IMR-90 (cell line): ENCODE results near the gene PTCHD4. TPM values are rescaled to one million over a fixed set of nuclear protein-coding genes. Genes with fewer than 3 reads are reported as not detected.

Experiments used
- ATAC-seq: fragments of 200-7000 bp; cut with Tn5 transposase; 2 replicates; pipeline ENCODE4 v1.9.1; 2020; ENCODE audit warnings: low read depth, mild to moderate bottlenecking, moderate library complexity
- BruUV-seq: library from RNA; stranded (reverse); fragments of 400-500 nt; replicated peaks from 2 replicates; lab custom pipeline; 2021; lab: Mats Ljungman, UMichigan
- CTCF ChIA-PET: fragments of 300-600 bp; formaldehyde crosslinking; extraction: SDS; loops from one replicate; lab custom pipeline; 2021; ENCODE audit warnings: antibody characterized with exemption; lab: Yijun Ruan, JAX
- POLR2A ChIA-PET: fragments of 300-600 bp; sonication (Branson Sonifier 250); formaldehyde crosslinking; loops from one replicate; lab custom pipeline; 2022; ENCODE audit warnings: antibody characterized with exemption; ENCODE audit not compliant: unreplicated experiment; lab: Charles Lee
- DNase-seq: peaks from one replicate; pipeline ENCODE4 v3.0.0; 2013
- H2AFZ ChIP-seq: replicated peaks from 2 replicates; pipeline ENCODE3; 2013; ENCODE audit warnings: low read length, mild to moderate bottlenecking; ENCODE audit not compliant: poor library complexity
- H2AK5ac ChIP-seq: 2 replicates; pipeline ENCODE4 v1.6.1; 2013; ENCODE audit warnings: low read depth, low read length, inconsistent platforms
- H2AK9ac ChIP-seq: replicated peaks from 2 replicates; pipeline ENCODE3; 2013; ENCODE audit warnings: mild to moderate bottlenecking, low read depth, low read length, moderate library complexity; ENCODE audit not compliant: poor library complexity
- H2BK120ac ChIP-seq: 2 replicates; pipeline ENCODE4 v1.6.1; 2013; ENCODE audit warnings: low read depth, low read length, inconsistent platforms
- H2BK15ac ChIP-seq: 3 replicates; pipeline ENCODE4 v1.6.1; 2013; ENCODE audit warnings: low read depth, low read length, inconsistent platforms
- H2BK20ac ChIP-seq: 2 replicates; pipeline ENCODE4 v1.6.1; 2013; ENCODE audit warnings: low read depth, mild to moderate bottlenecking, inconsistent platforms, low read length, moderate library complexity
- H2BK5ac ChIP-seq: 2 replicates; pipeline ENCODE4 v1.6.1; 2013; ENCODE audit warnings: mild to moderate bottlenecking, low read depth, low read length, inconsistent platforms; ENCODE audit not compliant: poor library complexity, severe bottlenecking
- H3K14ac ChIP-seq: replicated peaks from 2 replicates; pipeline ENCODE4 v1.6.1; 2013; ENCODE audit warnings: low read depth, low read length, inconsistent platforms
- H3K18ac ChIP-seq: 2 replicates; pipeline ENCODE4 v1.6.1; 2013; ENCODE audit warnings: low read depth, low read length, control low read depth
- H3K23ac ChIP-seq: 2 replicates; pipeline ENCODE4 v1.6.1; 2013; ENCODE audit warnings: low read depth, low read length, inconsistent platforms
- H3K27ac ChIP-seq: 2 replicates; pipeline ENCODE4 v1.5.1; 2013; ENCODE audit warnings: mild to moderate bottlenecking, control low read depth, low read length; ENCODE audit not compliant: insufficient read depth
- H3K27me3 ChIP-seq: 2 replicates; pipeline ENCODE4 v1.6.1; 2013; ENCODE audit warnings: low read length; ENCODE audit not compliant: control insufficient read depth, insufficient read depth
- H3K36me3 ChIP-seq: 2 replicates; pipeline ENCODE4 v1.6.1; 2013; ENCODE audit warnings: low read length, mixed read lengths; ENCODE audit not compliant: control insufficient read depth, insufficient read depth
- H3K4ac ChIP-seq: 2 replicates; pipeline ENCODE4 v1.6.1; 2013; ENCODE audit warnings: low read depth, low read length, inconsistent platforms
- H3K4me1 ChIP-seq: 2 replicates; pipeline ENCODE4 v1.6.1; 2013; ENCODE audit warnings: low read length, mixed read lengths; ENCODE audit not compliant: control insufficient read depth, insufficient read depth
- H3K4me2 ChIP-seq: 2 replicates; pipeline ENCODE4 v1.6.1; 2013; ENCODE audit warnings: low read depth, mild to moderate bottlenecking, control low read depth, low read length, moderate library complexity
- H3K4me3 ChIP-seq: 2 replicates; pipeline ENCODE4 v1.5.1; 2013; ENCODE audit warnings: low read depth, mild to moderate bottlenecking, control low read depth, low read length, moderate library complexity; ENCODE audit not compliant: insufficient read depth
- H3K56ac ChIP-seq: 2 replicates; pipeline ENCODE4 v1.6.1; 2013; ENCODE audit warnings: low read length, inconsistent platforms; ENCODE audit not compliant: insufficient read depth; ENCODE audit errors: extremely low read depth
- H3K79me1 ChIP-seq, 2 experiments: 2 replicates each; pipeline ENCODE4 v1.6.1; 2013; ENCODE audit warnings: low read length in 2 of 2, inconsistent platforms in 1 of 2, low read depth in 1 of 2
- H3K9ac ChIP-seq: 2 replicates; pipeline ENCODE4 v1.6.1; 2013; ENCODE audit warnings: low read depth, low read length, control low read depth
- H3K9me1 ChIP-seq: 2 replicates; pipeline ENCODE4 v1.6.1; 2013; ENCODE audit warnings: low read length, inconsistent platforms; ENCODE audit not compliant: insufficient read depth
- H3K9me3 ChIP-seq: 2 replicates; pipeline ENCODE4 v1.6.1; 2013; ENCODE audit warnings: low read length; ENCODE audit not compliant: control insufficient read depth, insufficient read depth
- H4K20me1 ChIP-seq: 2 replicates; pipeline ENCODE4 v1.6.1; 2013; ENCODE audit warnings: low read length, inconsistent platforms; ENCODE audit not compliant: insufficient read depth
- H4K5ac ChIP-seq: 2 replicates; pipeline ENCODE4 v1.6.1; 2013; ENCODE audit warnings: mild to moderate bottlenecking, low read depth, low read length, control low read depth
- H4K8ac ChIP-seq, 2 experiments: 2 replicates each; pipeline ENCODE4 v1.6.1; 2013; ENCODE audit warnings: low read depth in 2 of 2, low read length in 2 of 2, control low read depth in 1 of 2, inconsistent platforms in 1 of 2
- H4K91ac ChIP-seq: 2 replicates; pipeline ENCODE4 v1.6.1; 2013; ENCODE audit warnings: low read depth, low read length, inconsistent platforms; ENCODE audit not compliant: insufficient read depth
- NFE2L2 ChIP-seq: fragments of 150-350 bp; IDR thresholded peaks from 2 replicates; pipeline ENCODE4 v1.6.1; 2016; ENCODE audit warnings: low read depth, mild to moderate bottlenecking, low read length
- WGBS, 2 experiments: methylation state at CpG; one replicate each; pipeline versions ENCODE4 v1.1.5 to v1.1.7; 2013; ENCODE audit warnings: missing lambda C conversion rate in 2 of 2; ENCODE audit not compliant: insufficient read length in 1 of 2; ENCODE audit errors: extremely low coverage in 2 of 2; 5-methylcytosine and 5-hydroxymethylcytosine counted together
- dilution Hi-C: fragments of 300-500 bp; cut with HindIII; formaldehyde crosslinking; loops from one replicate; pipeline ENCODE4 v1.14.3; 2018; ENCODE audit warnings: low sequenced_read_pairs; ENCODE audit not compliant: unreplicated experiment
- in situ Hi-C: fragments of 300-500 bp; cut with MboI; formaldehyde crosslinking; loops from 3 replicates; pipeline ENCODE4 v1.14.3; 2019; ENCODE audit warnings: low sequenced_read_pairs, inconsistent platforms, mixed read lengths
- intact Hi-C: fragments of 100-400 bp; cut with micrococcal nuclease; formaldehyde crosslinking; loops from 2 replicates; pipeline ENCODE4 v1.10.0; 2022
- polyA plus RNA-seq, 3 experiments: library from polyadenylated mRNA; depleted of rRNA; stranded (reverse); fragments of >200 nt; gene quantifications; 2 replicates each; pipeline ENCODE4 v1.2.3, GENCODE V29; 2012; ENCODE audit warnings: low replicate concordance in 1 of 3
- total RNA-seq: library from RNA; depleted of rRNA; stranded (reverse); fragments of >200 nt; gene quantifications from 2 replicates; pipeline ENCODE4 v1.2.3, GENCODE V29; 2012

Gene PTCHD4
- total and polyA plus RNA-seq, 2 of the 4 experiments (the other 2 are of a cell fraction), result 0.53 to 0.72 TPM

GRCh38 chr6:48092550-48093217, 18.3 kb downstream of the PTCHD4 start:
- Histone ChIP-seq H2BK120ac (no peak overlapping the region), H3K9ac (no peak overlapping the region), H3K36me3 (no peaks in the 10 kb centered on the region), H3K23ac (no peak overlapping the region), H2BK15ac (no peak overlapping the region), H3K79me1 (no peaks in the 10 kb centered on the region), H3K4ac (no peak overlapping the region), H3K4me3 (no peak overlapping the region), H4K91ac (no peak overlapping the region), H2AK5ac (no peak overlapping the region), H2AFZ (no peak overlapping the region), H2AK9ac (no peak overlapping the region), H2BK5ac (no peak overlapping the region), H3K27me3 (no peaks in the 10 kb centered on the region), H3K9me1 (no peaks in the 10 kb centered on the region), H3K14ac (no peak overlapping the region), H3K4me2 (no peak overlapping the region), H4K20me1 (no peaks in the 10 kb centered on the region), H4K5ac (no peak overlapping the region), H3K9me3 (no peaks in the 10 kb centered on the region), H2BK20ac (no peak overlapping the region), H3K4me1 (no peaks in the 10 kb centered on the region), H4K8ac (no peak overlapping the region), H3K18ac (no peak overlapping the region), H3K27ac (no peak overlapping the region), H3K56ac (no peak overlapping the region)
- TF ChIP-seq NFE2L2, result no peak
- dilution Hi-C loops, result no loop called here
- in situ Hi-C loops, result no loop called here
- CTCF ChIA-PET, result no interaction called here
- POLR2A ChIA-PET, result interaction anchor here (0.6 kb wide), 1 partner anchor 9 kb away, joined by 3 read pairs; no protein-coding TSS in a partner anchor
- intact Hi-C loops, result loop anchor here (10.0 kb wide), 1 partner anchor 1312 kb away; no protein-coding TSS in a partner anchor
- no peak for DNase-seq
- ATAC-seq, result no peak
- no CpG with 5 or more reads among the region's 3 CpGs for WGBS, 2 experiments
- no TSS peak for BruUV-seq
